IPS-18a (cell line): Measurements from ENCODE around the gene KLHL21.

Experiments used
- H3K27ac ChIP-seq: one replicate; pipeline ENCODE4 v1.5.1; 2013; ENCODE audit warnings: low read length
- H3K27me3 ChIP-seq: one replicate; pipeline ENCODE4 v1.6.1; 2013; ENCODE audit warnings: mild to moderate bottlenecking, low read length; ENCODE audit not compliant: control insufficient read depth, insufficient read depth
- H3K36me3 ChIP-seq: one replicate; pipeline ENCODE4 v1.6.1; 2013; ENCODE audit warnings: low read depth, low read length; ENCODE audit not compliant: control insufficient read depth
- H3K4me1 ChIP-seq: one replicate; pipeline ENCODE4 v1.6.1; 2013; ENCODE audit warnings: low read depth, low read length; ENCODE audit not compliant: control insufficient read depth
- H3K4me3 ChIP-seq: one replicate; pipeline ENCODE4 v1.5.1; 2013; ENCODE audit warnings: low read length
- H3K9ac ChIP-seq: one replicate; pipeline ENCODE4 v1.6.1; 2013; ENCODE audit warnings: mild to moderate bottlenecking, low read length, moderate library complexity
- H3K9me3 ChIP-seq: one replicate; pipeline ENCODE4 v1.6.1; 2013; ENCODE audit warnings: low read depth, low read length; ENCODE audit not compliant: control insufficient read depth

Gene KLHL21

GRCh38 chr1:6635161-6635909 is 32.7 kb upstream of the KLHL21 start:
- Histone ChIP-seq H3K27me3 (no peaks in the 10 kb centered on the region), H3K4me1 (no peaks in the 10 kb centered on the region), H3K9ac (no peak overlapping the region), H3K4me3 (no peak overlapping the region), H3K27ac (no peak overlapping the region), H3K36me3 (peaks cover 72% of the 10 kb centered on the region), H3K9me3 (no peaks in the 10 kb centered on the region)

- no peak overlapping the region for H3K4me3 ChIP-seq
- H3K36me3 ChIP-seq, result peaks cover 65% of the 10 kb centered on the region
- H3K9ac ChIP-seq, result no peak overlapping the region
- H3K27me3 ChIP-seq, result no peaks in the 10 kb centered on the region
- H3K9me3 ChIP-seq, result no peaks in the 10 kb centered on the region
- no peaks in the 10 kb centered on the region for H3K4me1 ChIP-seq
- H3K27ac ChIP-seq, result no peak overlapping the region
Observed at GRCh38 chr1:6634371-6635052, 31.8 kb upstream of the KLHL21 start.

GRCh38 chr1:6632588-6633514 is 30.2 kb upstream of the KLHL21 start:
- no peaks in the 10 kb centered on the region for H3K27me3 ChIP-seq
- H3K27ac ChIP-seq, result no peak overlapping the region
- no peaks in the 10 kb centered on the region for H3K4me1 ChIP-seq
- H3K36me3 ChIP-seq, result peaks cover 55% of the 10 kb centered on the region
- no peak overlapping the region for H3K4me3 ChIP-seq
- H3K9me3 ChIP-seq, result no peaks in the 10 kb centered on the region
- H3K9ac ChIP-seq, result no peak overlapping the region

GRCh38 chr1:6631058-6631457 is 28.4 kb upstream of the KLHL21 start:
- H3K9ac ChIP-seq, result no peak overlapping the region
- no peaks in the 10 kb centered on the region for H3K9me3 ChIP-seq
- peaks cover 37% of the 10 kb centered on the region for H3K36me3 ChIP-seq
- no peaks in the 10 kb centered on the region for H3K27me3 ChIP-seq
- H3K4me1 ChIP-seq, result no peaks in the 10 kb centered on the region
- H3K27ac ChIP-seq, result no peak overlapping the region
- no peak overlapping the region for H3K4me3 ChIP-seq

GRCh38 chr1:6630027-6630426 is 27.4 kb upstream of the KLHL21 start:
- Histone ChIP-seq H3K36me3 (peaks cover 29% of the 10 kb centered on the region), H3K27me3 (no peaks in the 10 kb centered on the region), H3K4me3 (no peak overlapping the region), H3K27ac (no peak overlapping the region), H3K9me3 (no peaks in the 10 kb centered on the region), H3K4me1 (no peaks in the 10 kb centered on the region), H3K9ac (no peak overlapping the region)

GRCh38 chr1:6628971-6629479 is 26.4 kb upstream of the KLHL21 start:
- H3K9ac ChIP-seq, result no peak overlapping the region
- no peaks in the 10 kb centered on the region for H3K9me3 ChIP-seq
- peaks cover 22% of the 10 kb centered on the region for H3K36me3 ChIP-seq
- no peak overlapping the region for H3K27ac ChIP-seq
- no peaks in the 10 kb centered on the region for H3K27me3 ChIP-seq
- no peak overlapping the region for H3K4me3 ChIP-seq
- H3K4me1 ChIP-seq, result peaks cover 3% of the 10 kb centered on the region

- Histone ChIP-seq H3K9ac (no peak overlapping the region), H3K4me1 (peaks cover 3% of the 10 kb centered on the region), H3K36me3 (peaks cover 26% of the 10 kb centered on the region), H3K27me3 (no peaks in the 10 kb centered on the region), H3K9me3 (no peaks in the 10 kb centered on the region), H3K4me3 (no peak overlapping the region), H3K27ac (no peak overlapping the region)
Observed at GRCh38 chr1:6627841-6628545, 25.3 kb upstream of the KLHL21 start.

GRCh38 chr1:6627031-6627430 is 24.4 kb upstream of the KLHL21 start:
- Histone ChIP-seq H3K9me3 (no peaks in the 10 kb centered on the region), H3K4me1 (peaks cover 3% of the 10 kb centered on the region), H3K4me3 (no peak overlapping the region), H3K9ac (no peak overlapping the region), H3K27ac (no peak overlapping the region), H3K27me3 (no peaks in the 10 kb centered on the region), H3K36me3 (peaks cover 27% of the 10 kb centered on the region)

GRCh38 chr1:6625584-6626149 is 23.0 kb upstream of the KLHL21 start:
- peaks cover 39% of the 10 kb centered on the region for H3K36me3 ChIP-seq
- H3K27me3 ChIP-seq, result no peaks in the 10 kb centered on the region
- peak overlapping the region; percentile 74 for H3K4me3 ChIP-seq
- H3K9ac ChIP-seq, result peak overlapping the region; percentile 60
- no peaks in the 10 kb centered on the region for H3K9me3 ChIP-seq
- no peak overlapping the region for H3K27ac ChIP-seq
- H3K4me1 ChIP-seq, result peaks cover 3% of the 10 kb centered on the region

- no peaks in the 10 kb centered on the region for H3K27me3 ChIP-seq
- H3K9ac ChIP-seq, result peak within 1 kb of the TSS; percentile 60
- peaks cover 45% of the 10 kb centered on the region for H3K36me3 ChIP-seq
- no peaks in the 10 kb centered on the region for H3K9me3 ChIP-seq
- H3K4me3 ChIP-seq, result peak within 1 kb of the TSS; percentile 74
- H3K27ac ChIP-seq, result no peak within 1 kb of the TSS
- peaks cover 3% of the 10 kb centered on the region for H3K4me1 ChIP-seq
Observed at GRCh38 chr1:6624710-6625583, 22.3 kb upstream of the KLHL21 start, which contains the start of gene THAP3. TSS of gene THAP3 (plus strand) at chr1:6624868. CDS start at chr1:6625219, 351 bp downstream.
